ENCODE measurements around the gene EFNA3.

EFNA3 gene

DNA sequence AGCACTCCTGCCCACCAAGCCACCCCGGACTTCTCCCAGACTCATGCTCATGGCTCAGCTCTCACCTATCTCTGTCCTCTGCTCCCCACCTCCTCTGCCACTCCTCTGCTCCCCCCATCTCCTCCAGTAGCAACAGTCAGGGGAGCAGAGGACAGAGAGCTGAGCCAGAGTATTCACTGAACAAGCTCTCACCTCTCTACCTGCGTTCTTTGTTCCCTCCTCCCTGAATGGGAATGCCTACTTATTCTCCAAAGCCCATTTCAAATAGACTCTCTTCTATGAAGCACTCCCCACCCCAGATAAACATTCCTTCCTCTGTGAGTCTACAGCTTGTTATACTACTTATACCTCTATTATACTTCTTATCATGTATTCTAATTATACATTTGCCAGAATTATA lies 42.6 kb downstream of the EFNA3 start:
- TF ChIP-seq, protein P1, sequence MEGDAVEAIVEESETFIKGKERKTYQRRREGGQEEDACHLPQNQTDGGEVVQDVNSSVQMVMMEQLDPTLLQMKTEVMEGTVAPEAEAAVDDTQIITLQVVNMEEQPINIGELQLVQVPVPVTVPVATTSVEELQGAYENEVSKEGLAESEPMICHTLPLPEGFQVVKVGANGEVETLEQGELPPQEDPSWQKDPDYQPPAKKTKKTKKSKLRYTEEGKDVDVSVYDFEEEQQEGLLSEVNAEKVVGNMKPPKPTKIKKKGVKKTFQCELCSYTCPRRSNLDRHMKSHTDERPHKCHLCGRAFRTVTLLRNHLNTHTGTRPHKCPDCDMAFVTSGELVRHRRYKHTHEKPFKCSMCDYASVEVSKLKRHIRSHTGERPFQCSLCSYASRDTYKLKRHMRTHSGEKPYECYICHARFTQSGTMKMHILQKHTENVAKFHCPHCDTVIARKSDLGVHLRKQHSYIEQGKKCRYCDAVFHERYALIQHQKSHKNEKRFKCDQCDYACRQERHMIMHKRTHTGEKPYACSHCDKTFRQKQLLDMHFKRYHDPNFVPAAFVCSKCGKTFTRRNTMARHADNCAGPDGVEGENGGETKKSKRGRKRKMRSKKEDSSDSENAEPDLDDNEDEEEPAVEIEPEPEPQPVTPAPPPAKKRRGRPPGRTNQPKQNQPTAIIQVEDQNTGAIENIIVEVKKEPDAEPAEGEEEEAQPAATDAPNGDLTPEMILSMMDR (IDR thresholded peaks at IDR 0.05; ENCODE audit: low read depth, low read length, missing control alignments): no peak
- no peak for DNase-seq (ENCODE audit: low read depth)
- no peak overlapping the region for H3K4me3 ChIP-seq (ENCODE audit: low read depth, low read length)

GRCh38 chr1:155122308-155122707 lies 43.7 kb downstream of the EFNA3 start:
- no peak for DNase-seq (ENCODE audit: low read depth)
- no peak overlapping the region for H3K4me3 ChIP-seq (ENCODE audit: low read depth, low read length)

GRCh38 chr1:155123801-155124200 lies 45.2 kb downstream of the EFNA3 start:
- H3K4me3 ChIP-seq (ENCODE audit: low read depth, low read length): no peak overlapping the region
- no peak for DNase-seq (ENCODE audit: low read depth)
- TF ChIP-seq, protein P1 (IDR thresholded peaks at IDR 0.05; ENCODE audit: low read depth, low read length, missing control alignments): no peak

More at GRCh38 chr1:155122308-155122707, 43.7 kb downstream of the EFNA3 start:
- TF ChIP-seq, protein P1 (IDR thresholded peaks at IDR 0.05; ENCODE audit: low read depth, low read length, missing control alignments): no peak

DNA sequence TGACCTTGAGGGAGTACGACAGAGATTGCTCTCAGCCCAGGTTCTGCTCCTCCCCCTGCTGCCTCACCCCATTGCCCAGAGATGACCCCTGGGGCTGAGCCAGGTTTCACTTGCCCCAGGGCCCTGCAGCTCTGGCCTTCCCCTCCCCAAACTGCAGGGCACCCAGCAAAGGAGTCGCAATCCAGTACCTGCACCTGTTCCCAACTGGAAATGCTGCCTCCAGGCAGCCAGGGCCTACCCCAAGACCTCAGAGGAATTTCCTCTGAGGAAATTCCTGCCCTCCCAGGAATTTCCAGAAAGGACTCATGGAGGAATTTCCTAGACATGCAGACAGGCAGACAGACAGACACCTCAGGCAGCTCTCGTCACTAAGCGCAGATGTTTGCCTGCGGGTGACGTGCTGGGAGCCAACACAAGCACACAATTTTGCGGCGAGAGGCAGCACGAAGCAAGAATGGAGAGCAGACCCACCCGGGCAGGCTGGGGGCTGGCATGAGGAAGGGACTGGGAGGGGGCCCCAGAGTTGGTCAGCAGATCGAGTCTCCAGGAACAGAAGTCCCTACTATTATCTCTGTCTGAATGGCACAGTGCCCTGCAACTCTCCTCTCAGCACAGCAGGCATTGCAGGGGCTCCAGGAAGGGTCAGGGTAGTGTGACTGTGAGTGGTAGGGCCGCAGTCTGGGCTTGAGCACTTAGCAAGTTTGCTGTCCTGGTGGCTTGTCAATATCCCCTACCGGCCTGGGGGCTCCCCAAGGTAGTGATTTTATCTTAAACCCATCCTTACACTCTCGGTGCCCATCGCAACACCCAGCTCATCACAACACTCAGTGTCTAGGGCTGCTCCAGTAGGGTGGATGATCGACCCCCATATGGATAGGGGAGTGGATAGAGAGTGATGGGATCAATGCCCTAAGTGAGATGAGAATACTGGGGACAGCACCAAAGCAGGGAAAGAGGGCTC lies 46.1 kb downstream of the EFNA3 start:
- no peak overlapping the region for H3K4me3 ChIP-seq (ENCODE audit: low read depth, low read length)
- TF ChIP-seq, protein P1 (IDR thresholded peaks at IDR 0.05; ENCODE audit: low read depth, low read length, missing control alignments): no peak
- DNase-seq (ENCODE audit: low read depth): no peak

- H3K4me3 ChIP-seq (ENCODE audit: low read depth, low read length): no peak overlapping the region
- TF ChIP-seq, protein P1 (IDR thresholded peaks at IDR 0.05; ENCODE audit: low read depth, low read length, missing control alignments): no peak
- DNase-seq (ENCODE audit: low read depth): no peak
Observed at GRCh38 chr1:155125511-155125945, 46.9 kb downstream of the EFNA3 start.

GRCh38 chr1:155125946-155126555 lies 47.4 kb downstream of the EFNA3 start:
- DNase-seq (ENCODE audit: low read depth): no peak
- TF ChIP-seq, protein P1 (IDR thresholded peaks at IDR 0.05; ENCODE audit: low read depth, low read length, missing control alignments): no peak
- no peak overlapping the region for H3K4me3 ChIP-seq (ENCODE audit: low read depth, low read length)
